Measurements from ENCODE around the gene MIPEP. TPM values are rescaled to one million over a fixed set of nuclear protein-coding genes. Genes with fewer than 3 reads are reported as not detected.

The MIPEP gene
- polyA plus RNA-seq, 1 donor (not counting 4 experiments of a cell fraction or from before 2014, with no cell fraction given) = 35.0 TPM

DNA sequence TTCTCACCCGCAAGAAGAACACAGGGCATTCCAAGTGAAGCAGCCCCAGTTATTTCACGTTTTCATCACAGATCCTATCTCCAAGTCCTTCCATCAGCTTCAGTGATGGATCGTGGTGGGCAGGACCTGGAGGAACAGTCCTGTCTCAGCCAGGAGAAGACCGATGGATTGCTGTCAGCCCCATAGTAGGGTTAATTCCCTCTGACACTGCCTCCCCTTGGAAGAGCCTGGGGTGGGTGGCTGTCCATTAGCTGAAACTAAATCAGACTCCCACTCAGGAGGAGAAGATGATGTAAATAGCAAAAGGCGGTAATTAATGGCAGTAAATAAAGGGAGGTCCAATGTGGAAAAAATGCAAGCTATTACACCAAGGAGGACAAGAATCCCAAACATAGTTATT lies 188.0 kb downstream of the MIPEP start:
- Histone ChIP-seq H3K27ac (ENCODE audit: control insufficient read depth, insufficient read depth, low read length) (no peak overlapping the region), H3K4me3 (ENCODE audit: control insufficient read depth in 2 of 3, extremely low read depth in 1 of 3, insufficient read depth in 2 of 3, low read depth in 1 of 3, low read length in 3 of 3) (no peak overlapping the region), H3K27me3 (ENCODE audit: control insufficient read depth, extremely low read depth, insufficient read depth, low read length) (no peaks in the 10 kb centered on the region), H3K36me3 (ENCODE audit: control insufficient read depth in 2 of 2, extremely low read depth in 1 of 2, insufficient read depth in 2 of 2, low read length in 2 of 2) (no peaks in the 10 kb centered on the region), H4K20me1 (ENCODE audit: control insufficient read depth, extremely low read depth, insufficient read depth, low read length) (no peaks in the 10 kb centered on the region), H3K9me1 (ENCODE audit: control insufficient read depth, extremely low read depth, insufficient read depth, low read length) (no peaks in the 10 kb centered on the region), H3K9me3 (ENCODE audit: control insufficient read depth, low read depth, low read length) (no peaks in the 10 kb centered on the region), H3K4me1 (ENCODE audit: control insufficient read depth, extremely low read depth, insufficient read depth, low read length) (peaks cover 12% of the 10 kb centered on the region), H3K79me2 (ENCODE audit: control insufficient read depth, insufficient read depth, low read length) (no peaks in the 10 kb centered on the region), H3K4me2 (ENCODE audit: control insufficient read depth, extremely low read depth, insufficient read depth, low read depth, low read length) (no peak overlapping the region), H3K9ac (ENCODE audit: control insufficient read depth, extremely low read depth, insufficient read depth, low read length) (no peak overlapping the region), H2AFZ (ENCODE audit: control insufficient read depth, low read length) (no peak overlapping the region)
- FAIRE-seq (no peak), DNase-seq (ENCODE audit: low read depth, low spot score) (no peak)
- TF ChIP-seq CTCF (optimal IDR thresholded peaks at IDR 0.05 in 1 of 3, IDR thresholded peaks at IDR 0.05 in 1 of 3, conservative IDR thresholded peaks at IDR 0.05 in 1 of 3; ENCODE audit: extremely low read depth in 1 of 3, insufficient read depth in 2 of 3, low read length in 3 of 3) = no peak
- TF ChIP-seq EZH2 (IDR thresholded peaks at IDR 0.05; ENCODE audit: low read length) = no peak
- dilution Hi-C loops (cut with MboI; ENCODE audit: extremely low pct_ligation_motif_present, low sequenced_read_pairs) = no loop called here

DNA sequence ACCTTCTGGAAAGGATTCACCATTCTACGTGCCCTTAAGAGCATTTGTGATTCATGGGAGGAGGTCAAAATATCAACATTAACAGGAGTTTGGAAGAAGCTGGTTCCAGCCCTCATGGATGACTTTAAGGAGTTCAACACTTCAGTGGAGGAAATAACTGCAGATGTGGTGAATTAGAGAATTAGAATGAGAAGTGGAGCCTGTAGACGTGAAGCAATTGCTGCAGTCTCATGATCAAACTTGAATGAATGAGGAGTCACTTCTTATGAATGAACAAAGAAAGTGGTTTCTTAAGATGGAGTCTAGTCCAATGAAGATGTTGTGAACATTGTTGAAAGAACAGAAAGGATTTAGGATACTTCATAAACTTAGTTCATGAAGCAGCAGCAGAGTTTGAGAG lies 189.9 kb downstream of the MIPEP start:
- Histone ChIP-seq H3K79me2 (ENCODE audit: control insufficient read depth, insufficient read depth, low read length) (no peaks in the 10 kb centered on the region), H3K9ac (ENCODE audit: control insufficient read depth, extremely low read depth, insufficient read depth, low read length) (no peak overlapping the region), H3K9me3 (ENCODE audit: control insufficient read depth, low read depth, low read length) (no peaks in the 10 kb centered on the region), H3K27ac (ENCODE audit: control insufficient read depth, insufficient read depth, low read length) (no peak overlapping the region), H3K4me2 (ENCODE audit: control insufficient read depth, extremely low read depth, insufficient read depth, low read depth, low read length) (no peak overlapping the region), H2AFZ (ENCODE audit: control insufficient read depth, low read length) (no peak overlapping the region), H3K36me3 (ENCODE audit: control insufficient read depth in 2 of 2, extremely low read depth in 1 of 2, insufficient read depth in 2 of 2, low read length in 2 of 2) (no peaks in the 10 kb centered on the region), H3K27me3 (ENCODE audit: control insufficient read depth, extremely low read depth, insufficient read depth, low read length) (no peaks in the 10 kb centered on the region), H3K9me1 (ENCODE audit: control insufficient read depth, extremely low read depth, insufficient read depth, low read length) (no peaks in the 10 kb centered on the region), H3K4me1 (ENCODE audit: control insufficient read depth, extremely low read depth, insufficient read depth, low read length) (peaks cover 14% of the 10 kb centered on the region), H3K4me3 (ENCODE audit: control insufficient read depth in 2 of 3, extremely low read depth in 1 of 3, insufficient read depth in 2 of 3, low read depth in 1 of 3, low read length in 3 of 3) (no peak overlapping the region), H4K20me1 (ENCODE audit: control insufficient read depth, extremely low read depth, insufficient read depth, low read length) (no peaks in the 10 kb centered on the region)
- no peak for TF ChIP-seq EZH2 (IDR thresholded peaks at IDR 0.05; ENCODE audit: low read length)
- no peak for TF ChIP-seq CTCF (optimal IDR thresholded peaks at IDR 0.05 in 1 of 3, IDR thresholded peaks at IDR 0.05 in 1 of 3, conservative IDR thresholded peaks at IDR 0.05 in 1 of 3; ENCODE audit: extremely low read depth in 1 of 3, insufficient read depth in 2 of 3, low read length in 3 of 3)
- no peak for FAIRE-seq
- no peak for DNase-seq (ENCODE audit: low read depth, low spot score)
- dilution Hi-C loops (cut with MboI; ENCODE audit: extremely low pct_ligation_motif_present, low sequenced_read_pairs) = no loop called here
